ENCODE data around the gene EFNB2.

DNA sequence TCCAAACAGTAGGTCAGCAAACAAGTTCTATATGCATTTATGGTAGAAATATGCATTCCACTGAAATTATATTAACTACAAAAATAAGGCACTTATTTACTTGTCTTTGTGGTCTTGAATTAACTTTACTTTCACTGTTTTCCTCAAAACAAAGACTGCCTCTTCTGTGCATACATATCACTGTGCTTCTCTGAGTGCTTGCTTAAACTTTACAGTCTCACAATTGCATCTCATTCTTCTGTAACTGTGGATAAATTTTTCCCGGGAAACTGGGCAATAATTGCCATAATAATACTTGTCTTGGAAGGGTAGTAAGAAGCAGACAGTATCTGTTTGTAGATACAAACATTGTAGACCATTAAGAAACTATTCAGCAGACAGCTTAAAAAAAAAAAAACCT is 38.4 kb downstream of the EFNB2 start:
- TF ChIP-seq, protein P1, sequence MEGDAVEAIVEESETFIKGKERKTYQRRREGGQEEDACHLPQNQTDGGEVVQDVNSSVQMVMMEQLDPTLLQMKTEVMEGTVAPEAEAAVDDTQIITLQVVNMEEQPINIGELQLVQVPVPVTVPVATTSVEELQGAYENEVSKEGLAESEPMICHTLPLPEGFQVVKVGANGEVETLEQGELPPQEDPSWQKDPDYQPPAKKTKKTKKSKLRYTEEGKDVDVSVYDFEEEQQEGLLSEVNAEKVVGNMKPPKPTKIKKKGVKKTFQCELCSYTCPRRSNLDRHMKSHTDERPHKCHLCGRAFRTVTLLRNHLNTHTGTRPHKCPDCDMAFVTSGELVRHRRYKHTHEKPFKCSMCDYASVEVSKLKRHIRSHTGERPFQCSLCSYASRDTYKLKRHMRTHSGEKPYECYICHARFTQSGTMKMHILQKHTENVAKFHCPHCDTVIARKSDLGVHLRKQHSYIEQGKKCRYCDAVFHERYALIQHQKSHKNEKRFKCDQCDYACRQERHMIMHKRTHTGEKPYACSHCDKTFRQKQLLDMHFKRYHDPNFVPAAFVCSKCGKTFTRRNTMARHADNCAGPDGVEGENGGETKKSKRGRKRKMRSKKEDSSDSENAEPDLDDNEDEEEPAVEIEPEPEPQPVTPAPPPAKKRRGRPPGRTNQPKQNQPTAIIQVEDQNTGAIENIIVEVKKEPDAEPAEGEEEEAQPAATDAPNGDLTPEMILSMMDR (IDR thresholded peaks at IDR 0.05; ENCODE audit: low read depth, low read length, poor library complexity, severe bottlenecking): no peak
- TF ChIP-seq EZH2phosphoT487 (IDR thresholded peaks at IDR 0.05; ENCODE audit: borderline replicate concordance, low read length): no peak
